Lower lobe of right lung (tissue), 2 donors: ENCODE data around the gene THEMIS. TPM values are rescaled to one million over a fixed set of nuclear protein-coding genes. Genes with fewer than 3 reads are reported as not detected.

Experiments used
- ATAC-seq, 2 donors: fragments of 200-7000 bp; cut with Tn5 transposase; one replicate each; pipeline ENCODE4 v1.9.1; 2020 to 2022; ENCODE audit warnings: mild to moderate bottlenecking in 2 of 2, moderate library complexity in 2 of 2
- DNase-seq: peaks from one replicate; pipeline ENCODE4 v3.0.0-alpha.2; 2020
- H3K27ac ChIP-seq: fragments of 200-600 bp; one replicate; pipeline ENCODE4 v1.8.0; 2022
- H3K27me3 ChIP-seq: fragments of 200-600 bp; one replicate; pipeline ENCODE4 v1.8.0; 2022; ENCODE audit warnings: low read depth
- H3K36me3 ChIP-seq: fragments of 200-600 bp; one replicate; pipeline ENCODE4 v1.8.0; 2022; ENCODE audit warnings: mild to moderate bottlenecking
- H3K4me1 ChIP-seq: fragments of 200-600 bp; one replicate; pipeline ENCODE4 v1.8.0; 2022
- H3K4me3 ChIP-seq: fragments of 200-600 bp; one replicate; pipeline ENCODE4 v1.8.0; 2022; ENCODE audit warnings: mild to moderate bottlenecking
- H3K9me3 ChIP-seq: fragments of 200-600 bp; one replicate; pipeline ENCODE4 v1.8.0; 2022
- intact Hi-C: fragments of 100-400 bp; cut with DNase I; formaldehyde crosslinking; loops from one replicate; pipeline ENCODE4 v1.11.0; 2022
- total RNA-seq: library from RNA; stranded (reverse); fragmentation: NEBNext Ultra II Directional; extraction: Animal tissue kit (Norgen Biotek cat#: 25700); gene quantifications from one replicate; pipeline ENCODE4 v1.2.1, GENCODE V29; 2021
- TF ChIP-seq, protein P1 (sequence below): fragments of 200-600 bp; IDR thresholded peaks from one replicate; pipeline ENCODE4 v1.8.0; 2022; ENCODE audit warnings: antibody characterized with exemption, mild to moderate bottlenecking
- donor health status: DM: no; HTN: yes; CAD: no; lungs with severe emphysema.

The THEMIS gene
- total RNA-seq, 1 donor from 2014 or later = 1.8 TPM

DNA sequence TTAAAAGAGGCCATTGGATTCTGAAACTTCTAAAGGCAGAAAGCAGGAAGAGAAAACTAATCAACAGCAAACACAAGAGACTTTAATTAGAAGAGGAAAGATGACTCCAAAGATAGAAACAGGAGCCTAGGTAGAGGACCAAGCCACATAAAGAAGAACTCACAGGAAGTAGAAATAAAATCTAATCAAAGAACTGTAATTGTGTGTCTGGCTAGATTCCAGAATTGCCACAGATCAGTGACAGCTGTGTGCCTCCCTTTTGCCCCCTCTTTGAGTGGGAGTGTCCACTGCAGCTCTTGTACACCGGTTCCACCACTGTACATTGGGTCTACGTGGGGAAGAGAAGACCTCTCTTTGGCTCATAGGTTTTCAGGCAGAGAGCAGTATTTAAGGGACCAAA is 22.3 kb upstream of the THEMIS start:
- Histone ChIP-seq H3K27me3 (no peaks in the 10 kb centered on the region), H3K9me3 (peaks cover 8% of the 10 kb centered on the region), H3K4me1 (no peaks in the 10 kb centered on the region), H3K4me3 (no peak overlapping the region), H3K27ac (no peak overlapping the region), H3K36me3 (no peaks in the 10 kb centered on the region)
- intact Hi-C loops = no loop called here
- DNase-seq (no peak), ATAC-seq (no peak)
- TF ChIP-seq, protein P1, sequence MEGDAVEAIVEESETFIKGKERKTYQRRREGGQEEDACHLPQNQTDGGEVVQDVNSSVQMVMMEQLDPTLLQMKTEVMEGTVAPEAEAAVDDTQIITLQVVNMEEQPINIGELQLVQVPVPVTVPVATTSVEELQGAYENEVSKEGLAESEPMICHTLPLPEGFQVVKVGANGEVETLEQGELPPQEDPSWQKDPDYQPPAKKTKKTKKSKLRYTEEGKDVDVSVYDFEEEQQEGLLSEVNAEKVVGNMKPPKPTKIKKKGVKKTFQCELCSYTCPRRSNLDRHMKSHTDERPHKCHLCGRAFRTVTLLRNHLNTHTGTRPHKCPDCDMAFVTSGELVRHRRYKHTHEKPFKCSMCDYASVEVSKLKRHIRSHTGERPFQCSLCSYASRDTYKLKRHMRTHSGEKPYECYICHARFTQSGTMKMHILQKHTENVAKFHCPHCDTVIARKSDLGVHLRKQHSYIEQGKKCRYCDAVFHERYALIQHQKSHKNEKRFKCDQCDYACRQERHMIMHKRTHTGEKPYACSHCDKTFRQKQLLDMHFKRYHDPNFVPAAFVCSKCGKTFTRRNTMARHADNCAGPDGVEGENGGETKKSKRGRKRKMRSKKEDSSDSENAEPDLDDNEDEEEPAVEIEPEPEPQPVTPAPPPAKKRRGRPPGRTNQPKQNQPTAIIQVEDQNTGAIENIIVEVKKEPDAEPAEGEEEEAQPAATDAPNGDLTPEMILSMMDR = no peak

DNA sequence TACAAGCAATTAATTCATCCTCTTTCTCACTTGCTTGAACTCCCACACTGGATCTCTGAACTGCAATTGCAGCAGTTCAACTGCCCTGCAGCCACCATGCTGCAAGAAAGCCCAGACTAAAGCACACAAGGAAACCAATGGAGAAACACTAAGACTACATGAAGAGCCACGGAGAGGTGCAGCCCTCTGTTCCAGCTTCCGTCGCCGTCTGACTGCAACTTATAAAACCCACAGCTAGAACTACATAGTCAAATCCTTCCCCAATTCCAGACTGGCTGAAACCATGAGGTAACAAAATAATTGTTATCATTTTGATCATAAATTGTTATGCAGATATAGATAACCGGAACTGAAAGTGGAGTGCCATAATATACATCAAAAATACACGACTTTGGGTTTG is 21.1 kb upstream of the THEMIS start:
- Histone ChIP-seq H3K27ac (no peak overlapping the region), H3K9me3 (peaks cover 8% of the 10 kb centered on the region), H3K36me3 (no peaks in the 10 kb centered on the region), H3K4me3 (no peak overlapping the region), H3K4me1 (no peaks in the 10 kb centered on the region), H3K27me3 (no peaks in the 10 kb centered on the region)
- DNase-seq = no peak
- intact Hi-C loops = no loop called here
- TF ChIP-seq, protein P1 = no peak
- ATAC-seq = no peak

DNA sequence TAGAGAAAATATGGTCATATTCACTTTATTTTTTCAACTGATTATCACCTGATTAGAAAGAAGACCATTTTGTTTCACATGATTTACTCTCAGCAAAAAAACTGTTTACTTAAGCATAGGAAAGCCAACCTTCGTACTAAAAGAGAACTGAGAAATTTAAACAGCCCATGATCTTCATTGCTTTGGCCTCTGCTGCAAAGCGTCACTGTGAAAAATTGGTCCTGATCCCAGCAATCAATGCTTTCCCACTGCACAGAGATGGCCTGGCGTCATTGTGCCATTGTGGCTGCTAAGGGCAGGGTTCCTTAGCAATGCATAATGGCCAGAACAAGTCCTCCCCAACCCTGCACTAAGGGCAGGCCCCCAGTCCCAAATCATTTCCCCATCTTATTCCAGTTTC is 19.9 kb upstream of the THEMIS start:
- Histone ChIP-seq H3K4me1 (no peaks in the 10 kb centered on the region), H3K36me3 (no peaks in the 10 kb centered on the region), H3K27ac (no peak overlapping the region), H3K4me3 (no peak overlapping the region), H3K27me3 (no peaks in the 10 kb centered on the region), H3K9me3 (peaks cover 3% of the 10 kb centered on the region)
- ATAC-seq (no peak), DNase-seq (no peak)
- TF ChIP-seq, protein P1 = no peak
- intact Hi-C loops = no loop called here

DNA sequence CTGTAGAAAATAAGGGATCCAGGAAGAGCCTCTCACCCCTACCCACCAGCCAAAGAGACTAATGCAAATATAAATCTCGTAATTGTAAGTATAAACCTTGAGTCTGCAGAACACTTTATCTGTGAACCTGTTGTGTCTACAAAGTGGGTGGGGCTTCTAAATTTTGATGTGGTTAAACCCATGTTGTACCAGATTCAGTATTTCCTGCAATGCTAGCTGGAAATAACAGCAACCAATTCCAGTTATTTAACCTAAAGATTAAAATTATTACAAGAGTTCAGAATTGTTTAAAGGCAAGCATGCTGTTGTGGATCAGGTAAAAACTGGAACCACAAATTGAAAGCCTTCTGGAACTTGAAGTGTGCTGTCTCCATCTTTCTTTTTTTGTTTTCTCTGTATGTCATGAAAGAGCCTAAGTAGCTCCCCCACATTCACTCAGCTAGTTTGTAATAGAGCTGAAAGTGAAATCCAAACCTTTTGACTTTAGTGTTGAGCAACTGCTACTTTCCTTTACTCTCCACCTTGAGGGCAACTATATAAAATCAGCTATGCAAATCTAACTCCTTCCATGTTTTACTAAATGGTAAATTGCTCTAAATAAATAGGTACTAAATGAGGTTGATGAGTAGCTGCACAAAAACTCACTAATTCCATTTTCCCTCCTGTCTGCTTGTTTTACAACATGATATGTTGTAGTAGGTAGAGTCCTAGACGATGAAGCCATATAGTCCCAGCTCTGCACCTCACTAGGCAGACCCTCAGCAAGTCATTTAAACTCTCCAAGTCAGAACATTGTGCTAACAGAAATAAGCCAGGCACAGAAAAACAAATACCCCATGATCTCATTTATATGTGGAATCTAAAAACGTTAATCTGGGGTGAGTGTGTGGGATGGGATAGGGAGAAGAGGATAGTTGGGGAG is 17.9 kb upstream of the THEMIS start:
- Histone ChIP-seq H3K9me3 (no peaks in the 10 kb centered on the region), H3K4me3 (peak overlapping the region; percentile 20), H3K27me3 (no peaks in the 10 kb centered on the region), H3K36me3 (no peaks in the 10 kb centered on the region), H3K27ac (no peak overlapping the region), H3K4me1 (no peaks in the 10 kb centered on the region)
- intact Hi-C loops = no loop called here
- TF ChIP-seq, protein P1 = no peak
- DNase-seq (no peak), ATAC-seq (no peak)

DNA sequence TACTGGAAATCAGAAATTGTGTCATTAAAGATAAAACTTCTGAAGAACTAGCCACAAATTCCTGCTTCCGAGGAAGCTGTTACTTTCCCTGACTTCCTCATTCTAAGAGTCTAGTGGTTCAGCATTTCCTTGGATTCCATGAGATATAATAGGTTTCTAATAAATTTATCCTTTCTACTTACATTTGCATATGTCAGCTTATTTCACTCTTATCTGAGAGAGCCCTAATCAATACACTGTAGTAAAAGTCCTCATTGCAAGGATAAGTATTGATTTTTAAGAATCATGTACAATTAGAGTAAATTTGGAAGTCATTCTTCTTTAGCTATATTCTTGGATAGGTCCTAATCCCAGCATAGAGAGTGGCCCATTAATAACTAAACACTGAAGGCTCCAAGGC is 16.9 kb upstream of the THEMIS start:
- Histone ChIP-seq H3K4me1 (no peaks in the 10 kb centered on the region), H3K4me3 (no peak overlapping the region), H3K27ac (no peak overlapping the region), H3K36me3 (no peaks in the 10 kb centered on the region), H3K9me3 (no peaks in the 10 kb centered on the region), H3K27me3 (no peaks in the 10 kb centered on the region)
- intact Hi-C loops = no loop called here
- TF ChIP-seq, protein P1 = no peak
- DNase-seq (no peak), ATAC-seq (no peak)
